CD4-positive, alpha-beta T cell (primary cell): ENCODE measurements around the gene CD200R1L. TPM values are rescaled to one million over a fixed set of nuclear protein-coding genes. Genes with fewer than 3 reads are reported as not detected.

Experiments used
- ATAC-seq: fragments of 200-7000 bp; cut with Tn5 transposase; one replicate; pipeline ENCODE4 v1.10.0; 2022; ENCODE audit warnings: mild to moderate bottlenecking; ENCODE audit not compliant: poor library complexity
- CTCF ChIA-PET: fragments of 350-600 bp; sonication (Branson Sonifier 250); formaldehyde crosslinking; loops from one replicate; lab custom pipeline; 2021; ENCODE audit warnings: antibody characterized with exemption, inconsistent platforms; lab: Charles Lee
- POLR2A ChIA-PET: fragments of 350-600 bp; sonication (Branson Sonifier 250); formaldehyde crosslinking; loops from one replicate; lab custom pipeline; 2021; ENCODE audit warnings: antibody characterized with exemption, inconsistent platforms; lab: Charles Lee
- DNase-seq, 14 experiments: peaks; one replicate each; pipeline ENCODE4 v3.0.0-alpha.2; 2013 to 2020; ENCODE audit warnings: mixed read lengths in 2 of 14
- H3K27ac ChIP-seq, 2 donors: one replicate each; pipeline versions ENCODE4 v1.5.1 to v1.7.0; 2013; ENCODE audit warnings: low read length in 2 of 2, low read depth in 1 of 2, mild to moderate bottlenecking in 1 of 2
- H3K27me3 ChIP-seq, 2 experiments: 1 replicate in 1 of 2; 2 replicates in 1 of 2; pipeline versions ENCODE4 v1.6.1 to v1.7.0; 2013; ENCODE audit warnings: low read length in 2 of 2, control low read depth in 1 of 2, mild to moderate bottlenecking in 1 of 2, moderate library complexity in 1 of 2; ENCODE audit not compliant: insufficient read depth in 2 of 2, control insufficient read depth in 1 of 2
- H3K36me3 ChIP-seq: one replicate; pipeline ENCODE4 v1.6.1; 2013; ENCODE audit warnings: low read length, control low read depth; ENCODE audit not compliant: insufficient read depth
- H3K4me1 ChIP-seq: one replicate; pipeline ENCODE4 v1.6.1; 2013; ENCODE audit warnings: low read length, control low read depth; ENCODE audit not compliant: insufficient read depth
- H3K4me3 ChIP-seq: one replicate; pipeline ENCODE4 v1.5.1; 2013; ENCODE audit warnings: mild to moderate bottlenecking, low read length, moderate library complexity
- H3K9me3 ChIP-seq, 2 experiments: 1 replicate in 1 of 2; 2 replicates in 1 of 2; pipeline versions ENCODE4 v1.6.1 to v1.7.0; 2013; ENCODE audit warnings: low read length in 2 of 2, mild to moderate bottlenecking in 2 of 2, control low read depth in 1 of 2, moderate library complexity in 1 of 2; ENCODE audit not compliant: control insufficient read depth in 1 of 2, insufficient read depth in 1 of 2
- H3K27ac Mint-ChIP-seq: one replicate; pipeline ENCODE4 v1.8.0; 2020; ENCODE audit warnings: mixed read lengths
- H3K27me3 Mint-ChIP-seq: one replicate; pipeline ENCODE4 v1.8.0; 2021; ENCODE audit warnings: mixed read lengths
- H3K36me3 Mint-ChIP-seq: one replicate; pipeline ENCODE4 v1.8.0; 2021; ENCODE audit warnings: low read depth, mixed read lengths
- H3K4me1 Mint-ChIP-seq: one replicate; pipeline ENCODE4 v1.8.0; 2021; ENCODE audit warnings: low read depth, mixed read lengths
- H3K4me3 Mint-ChIP-seq: one replicate; pipeline ENCODE4 v1.8.0; 2020; ENCODE audit warnings: mild to moderate bottlenecking, mixed read lengths
- H3K9me3 Mint-ChIP-seq: one replicate; pipeline ENCODE4 v1.8.0; 2020; ENCODE audit warnings: mixed read lengths
- CTCF ChIP-seq: fragments of 200-600 bp; IDR thresholded peaks from one replicate; pipeline ENCODE4 v1.8.0; 2022; ENCODE audit warnings: antibody characterized with exemption, mild to moderate bottlenecking
- intact Hi-C, 2 experiments: fragments of 100-400 bp; cut with DNase I in 1 of 2; cut with micrococcal nuclease in 1 of 2; formaldehyde crosslinking; loops; one replicate each; pipeline versions ENCODE4 v1.15.1 to v1.9.0; 2023 to 2025; cut with DNase I, micrococcal nuclease
- total RNA-seq, 174 experiments: library from RNA in 2 of 174; stranded (reverse) in 2 of 174; gene quantifications; one replicate each; pipeline ENCODE4 v1.2.3 and lab custom pipeline; 2021 to 2026

The CD200R1L gene
- total RNA-seq, 2 experiments from 2014 or later, result 0.17 TPM; not detected in 1

- Histone ChIP-seq H3K4me1 (no peaks in the 10 kb centered on the region), H3K4me3 (no peak overlapping the region), H3K9me3 (no peaks in the 10 kb centered on the region), H3K27ac (no peak overlapping the region), H3K36me3 (no peaks in the 10 kb centered on the region), H3K27me3 (no peaks in the 10 kb centered on the region)
- H3K4me3 Mint-ChIP-seq, result no peak overlapping the region
- H3K27me3 Mint-ChIP-seq, result no peaks in the 10 kb centered on the region
- no peak for ATAC-seq
- intact Hi-C loops, result no loop called here
- no peaks in the 10 kb centered on the region for H3K4me1 Mint-ChIP-seq
- POLR2A ChIA-PET, result no interaction called here
- no peaks in the 10 kb centered on the region for H3K36me3 Mint-ChIP-seq
- DNase-seq, result no peak
- no peaks in the 10 kb centered on the region for H3K9me3 Mint-ChIP-seq
- H3K27ac Mint-ChIP-seq, result no peak overlapping the region
- CTCF ChIA-PET, result no interaction called here
- no peak for TF ChIP-seq CTCF
Measured at GRCh38 chr3:112888381-112889085, 41.9 kb upstream of the CD200R1L start.

- Mint-ChIP-seq H3K4me3 (no peak overlapping the region), H3K27ac (no peak overlapping the region), H3K9me3 (no peaks in the 10 kb centered on the region), H3K27me3 (no peaks in the 10 kb centered on the region), H3K36me3 (no peaks in the 10 kb centered on the region), H3K4me1 (no peaks in the 10 kb centered on the region)
- CTCF ChIA-PET, result no interaction called here
- no peak overlapping the region for H3K27ac ChIP-seq
- TF ChIP-seq CTCF, result no peak
- H3K4me3 ChIP-seq, result no peak overlapping the region
- no peaks in the 10 kb centered on the region for H3K4me1 ChIP-seq
- POLR2A ChIA-PET, result interaction anchor here (1.0 kb wide), 1 partner anchor 306 kb away, joined by 3 read pairs; no protein-coding TSS in a partner anchor
- ATAC-seq (no peak), DNase-seq (no peak)
- no peaks in the 10 kb centered on the region for H3K9me3 ChIP-seq
- no peaks in the 10 kb centered on the region for H3K27me3 ChIP-seq
- intact Hi-C loops, result no loop called here
- no peaks in the 10 kb centered on the region for H3K36me3 ChIP-seq
Measured at GRCh38 chr3:112884678-112885290, 38.1 kb upstream of the CD200R1L start.

- CTCF ChIA-PET, result no interaction called here
- no peaks in the 10 kb centered on the region for H3K27me3 Mint-ChIP-seq
- no peak overlapping the region for H3K4me3 Mint-ChIP-seq
Measured at GRCh38 chr3:112881891-112882290, 35.2 kb upstream of the CD200R1L start.

More at GRCh38 chr3:112881891-112882290, 35.2 kb upstream of the CD200R1L start:
- POLR2A ChIA-PET, result no interaction called here
- intact Hi-C loops, result no loop called here
- no peak for DNase-seq
- Histone ChIP-seq H3K36me3 (no peaks in the 10 kb centered on the region), H3K27me3 (no peaks in the 10 kb centered on the region), H3K4me1 (no peaks in the 10 kb centered on the region), H3K9me3 (no peaks in the 10 kb centered on the region), H3K4me3 (no peak overlapping the region), H3K27ac (no peak overlapping the region)
- no peaks in the 10 kb centered on the region for H3K36me3 Mint-ChIP-seq
- no peak overlapping the region for H3K27ac Mint-ChIP-seq
- peaks cover 2% of the 10 kb centered on the region for H3K9me3 Mint-ChIP-seq
- no peak for TF ChIP-seq CTCF
- H3K4me1 Mint-ChIP-seq, result no peaks in the 10 kb centered on the region
- no peak for ATAC-seq
